Testis (tissue), 3 donors: Measurements from ENCODE around the gene TXNRD1. TPM values are rescaled to one million over a fixed set of nuclear protein-coding genes. Genes with fewer than 3 reads are reported as not detected.

ENCODE experiments used
- DNase-seq: peaks from one replicate; pipeline ENCODE4 v3.0.0-alpha.2; 2019
- H3K27ac ChIP-seq, 2 donors: fragments of 200-600 bp; sonication (generic); one replicate each; pipeline ENCODE4 v1.5.1; 2019
- H3K27me3 ChIP-seq: fragments of 200-600 bp; sonication (generic); one replicate; pipeline ENCODE4 v1.5.1; 2019
- H3K36me3 ChIP-seq: fragments of 200-600 bp; sonication (generic); one replicate; pipeline ENCODE4 v1.5.1; 2017; ENCODE audit warnings: low read depth; ENCODE audit errors: missing control alignments
- H3K4me1 ChIP-seq: fragments of 200-600 bp; sonication (generic); one replicate; pipeline ENCODE4 v1.5.1; 2019
- H3K4me3 ChIP-seq, 2 donors: fragments of 200-600 bp; sonication (generic); one replicate each; pipeline ENCODE4 v1.5.1; 2017 to 2019
- H3K9me3 ChIP-seq: fragments of 200-600 bp; sonication (generic); one replicate; pipeline ENCODE4 v1.5.1; 2017
- POLR2A ChIP-seq: fragments of 450-650 bp; IDR thresholded peaks from one replicate; pipeline ENCODE4 v1.6.1; 2017; ENCODE audit warnings: antibody characterized with exemption, mild to moderate bottlenecking, moderate library complexity
- WGBS, 2 donors: methylation state at CpG; one replicate each; pipeline ENCODE4 v1.1.5; 2018; 5-methylcytosine and 5-hydroxymethylcytosine counted together
- intact Hi-C: fragments of 100-400 bp; cut with DNase I; formaldehyde crosslinking; loops from one replicate; pipeline ENCODE4 v1.15.1; 2023; ENCODE audit warnings: low total_unique reads
- polyA plus RNA-seq: library from polyadenylated mRNA; stranded (reverse); fragments of 350-450 nt; fragmentation: Illumina TruSeq; extraction: RNeasy Lipid Tissue Mini Kit (QIAGEN cat#74804); gene quantifications from one replicate; pipeline ENCODE4 v1.2.3, GENCODE V29; 2014; ENCODE audit warnings: low read depth, low replicate concordance; ENCODE audit not compliant: insufficient read depth
- total RNA-seq, 2 donors: library from RNA; depleted of rRNA; stranded (reverse); fragments of >200 nt; gene quantifications; one replicate each; pipeline ENCODE4 v1.2.3, GENCODE V29; 2016
- TF ChIP-seq, protein P1 (sequence below), 3 experiments: fragments of 450-650 bp in 2 of 3; fragments of 200-600 bp in 1 of 3; sonication (generic) in 1 of 3; IDR thresholded peaks; one replicate each; pipeline ENCODE4 v1.5.1; 2016 to 2019; ENCODE audit warnings: antibody characterized with exemption in 3 of 3, mild to moderate bottlenecking in 2 of 3, moderate library complexity in 1 of 3

The TXNRD1 gene
- total and polyA plus RNA-seq, 3 donors from 2014 or later = 67.8 to 110 (median 96.2) TPM

DNA sequence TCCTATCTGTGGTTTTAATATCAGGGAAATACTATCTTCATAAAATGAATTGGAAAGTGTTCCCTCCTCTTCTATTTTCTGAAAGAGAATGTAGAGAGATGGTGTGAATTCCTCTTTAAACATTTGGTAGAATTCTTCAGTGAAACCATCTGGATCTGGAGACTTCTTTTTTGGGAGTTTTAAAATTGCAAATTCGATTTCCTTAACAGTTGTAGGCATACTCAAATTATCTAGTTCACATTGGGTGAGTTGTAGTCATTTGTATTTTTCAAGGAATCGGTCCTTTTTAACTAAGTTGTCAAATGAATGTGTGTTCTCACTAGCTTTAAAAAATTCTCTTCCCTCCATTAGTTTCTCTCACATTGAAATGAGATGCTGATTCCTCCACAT, 165.8 kb downstream of the TXNRD1 start:
- TF ChIP-seq, protein P1, sequence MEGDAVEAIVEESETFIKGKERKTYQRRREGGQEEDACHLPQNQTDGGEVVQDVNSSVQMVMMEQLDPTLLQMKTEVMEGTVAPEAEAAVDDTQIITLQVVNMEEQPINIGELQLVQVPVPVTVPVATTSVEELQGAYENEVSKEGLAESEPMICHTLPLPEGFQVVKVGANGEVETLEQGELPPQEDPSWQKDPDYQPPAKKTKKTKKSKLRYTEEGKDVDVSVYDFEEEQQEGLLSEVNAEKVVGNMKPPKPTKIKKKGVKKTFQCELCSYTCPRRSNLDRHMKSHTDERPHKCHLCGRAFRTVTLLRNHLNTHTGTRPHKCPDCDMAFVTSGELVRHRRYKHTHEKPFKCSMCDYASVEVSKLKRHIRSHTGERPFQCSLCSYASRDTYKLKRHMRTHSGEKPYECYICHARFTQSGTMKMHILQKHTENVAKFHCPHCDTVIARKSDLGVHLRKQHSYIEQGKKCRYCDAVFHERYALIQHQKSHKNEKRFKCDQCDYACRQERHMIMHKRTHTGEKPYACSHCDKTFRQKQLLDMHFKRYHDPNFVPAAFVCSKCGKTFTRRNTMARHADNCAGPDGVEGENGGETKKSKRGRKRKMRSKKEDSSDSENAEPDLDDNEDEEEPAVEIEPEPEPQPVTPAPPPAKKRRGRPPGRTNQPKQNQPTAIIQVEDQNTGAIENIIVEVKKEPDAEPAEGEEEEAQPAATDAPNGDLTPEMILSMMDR (IDR thresholded peaks at IDR 0.05) = no peak
- TF ChIP-seq POLR2A = no peak
- Histone ChIP-seq H3K27me3 (no peaks in the 10 kb centered on the region), H3K27ac (no peak overlapping the region), H3K9me3 (no peaks in the 10 kb centered on the region), H3K36me3 (no peaks in the 10 kb centered on the region), H3K4me3 (no peak overlapping the region), H3K4me1 (peaks cover 6% of the 10 kb centered on the region)
- intact Hi-C loops = loop anchor here (5.0 kb wide), 1 partner anchor 496 kb away; no protein-coding TSS in a partner anchor
- DNase-seq = no peak
- 40 to 53% methylated on average over 2 of the region's 2 CpGs for WGBS, 2 donors

DNA sequence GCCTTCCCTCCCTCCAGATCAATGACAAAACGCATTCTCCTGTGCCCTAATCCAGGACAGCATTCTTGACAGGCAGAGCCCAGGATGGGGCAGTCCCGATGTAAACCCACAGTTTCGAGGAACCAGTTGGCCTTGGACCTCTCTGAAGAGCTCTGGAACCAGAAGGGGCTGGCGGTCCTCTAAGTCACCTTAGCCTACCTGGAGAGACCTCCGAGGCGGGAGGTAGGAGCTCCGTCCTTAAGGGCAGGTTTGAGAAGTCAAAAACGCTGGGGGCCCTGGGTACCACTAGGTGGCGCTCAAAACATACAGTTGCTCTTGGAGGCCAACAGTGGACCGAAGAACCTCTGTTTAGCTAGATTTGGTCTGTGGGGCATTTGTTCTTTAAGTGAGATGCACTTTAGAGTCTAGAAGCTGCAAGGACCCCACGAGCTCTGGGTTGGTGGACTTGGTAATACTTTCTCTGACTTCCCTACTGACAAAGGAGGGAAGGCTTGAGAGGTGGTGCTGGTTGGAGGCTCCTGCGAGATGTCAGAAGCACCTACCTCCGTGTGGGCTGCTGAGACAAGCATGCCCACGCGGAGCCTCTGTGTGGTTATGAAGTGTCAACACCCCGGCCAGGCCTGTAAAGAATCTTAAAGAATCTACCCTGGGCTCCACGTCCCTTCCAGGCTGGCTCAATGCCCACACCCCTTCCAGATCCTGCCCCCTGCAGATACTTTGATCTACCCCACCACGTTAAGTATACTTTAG, 166.3 kb downstream of the TXNRD1 start:
- TF ChIP-seq, protein P1 (IDR thresholded peaks at IDR 0.05) = peak; percentile 89 to 98 (median 93)
- no peak for TF ChIP-seq POLR2A
- no peaks in the 10 kb centered on the region for H3K36me3 ChIP-seq
- no peaks in the 10 kb centered on the region for H3K27me3 ChIP-seq
- intact Hi-C loops = loop anchor here (5.0 kb wide), 1 partner anchor 495 kb away; no protein-coding TSS in a partner anchor
- H3K4me3 ChIP-seq = no peak overlapping the region
- H3K27ac ChIP-seq = no peak overlapping the region
- no peaks in the 10 kb centered on the region for H3K9me3 ChIP-seq
- DNase-seq = peak; percentile 92
- 27 to 38% methylated on average over 14 to 18 of the region's 18 CpGs for WGBS, 2 donors
- H3K4me1 ChIP-seq = peaks cover 6% of the 10 kb centered on the region

DNA sequence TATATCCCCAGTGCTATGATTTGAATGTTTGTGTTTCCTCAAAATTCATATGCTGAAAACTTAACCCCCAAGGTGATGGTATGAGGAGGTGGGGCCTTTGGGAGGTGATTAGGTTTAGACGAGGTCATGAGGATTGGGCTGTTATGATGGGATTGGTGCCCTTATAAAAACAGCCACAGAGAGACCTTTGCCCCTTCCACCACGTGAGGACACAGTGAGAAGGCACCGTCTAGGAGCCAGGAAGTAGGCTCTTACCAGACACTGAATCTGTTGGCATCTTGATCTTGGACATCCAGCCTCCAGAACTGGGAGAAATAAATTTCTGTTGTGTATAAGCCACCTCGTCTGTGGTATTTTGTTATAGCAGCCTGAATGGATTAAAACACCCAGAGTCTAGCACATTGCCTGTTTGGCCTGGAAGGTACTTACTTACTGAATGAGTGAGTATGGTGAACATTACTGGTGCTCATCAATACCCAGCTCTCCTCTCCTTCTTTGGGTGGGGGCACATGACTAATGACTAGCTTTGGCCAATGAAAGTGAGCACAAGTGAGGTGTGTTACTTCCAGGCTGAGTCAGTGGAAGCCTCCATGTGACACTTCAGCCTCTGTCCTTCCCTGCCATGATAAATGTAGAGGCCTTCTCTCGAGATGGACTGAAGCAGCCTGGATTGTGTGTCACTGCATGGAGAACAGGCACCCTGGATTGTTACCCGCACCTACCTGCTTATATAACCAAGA, 168.7 kb downstream of the TXNRD1 start:
- no peaks in the 10 kb centered on the region for H3K36me3 ChIP-seq
- intact Hi-C loops = loop anchor here (5.0 kb wide), 1 partner anchor 493 kb away; no protein-coding TSS in a partner anchor
- no peak for TF ChIP-seq POLR2A
- TF ChIP-seq, protein P1 (IDR thresholded peaks at IDR 0.05) = no peak
- no peak overlapping the region for H3K27ac ChIP-seq
- H3K27me3 ChIP-seq = no peaks in the 10 kb centered on the region
- WGBS, 2 donors = 82 to 86% methylated on average over 6 of the region's 6 CpGs
- H3K9me3 ChIP-seq = no peaks in the 10 kb centered on the region
- DNase-seq = no peak
- H3K4me1 ChIP-seq = peaks cover 6% of the 10 kb centered on the region
- H3K4me3 ChIP-seq = no peak overlapping the region

DNA sequence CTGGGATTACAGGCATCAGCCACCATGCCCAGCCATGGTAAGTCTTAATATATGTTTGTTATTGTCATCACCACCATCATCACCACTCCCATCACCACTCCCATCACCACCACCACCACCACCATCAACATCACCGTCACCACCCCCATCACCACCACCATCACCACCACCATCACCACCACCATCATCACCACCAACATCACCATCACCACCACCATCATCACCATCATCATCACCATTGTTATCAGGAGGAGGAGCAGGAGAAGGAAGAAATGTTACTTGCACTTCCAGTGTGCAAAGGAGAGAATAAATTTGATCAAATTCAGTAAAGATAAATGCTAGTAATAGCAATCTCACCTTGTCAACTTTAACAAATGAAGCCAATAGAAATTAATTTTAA, 169.9 kb downstream of the TXNRD1 start:
- TF ChIP-seq, protein P1 (IDR thresholded peaks at IDR 0.05) = no peak
- no peak for TF ChIP-seq POLR2A
- H3K27ac ChIP-seq = no peak overlapping the region
- peaks cover 6% of the 10 kb centered on the region for H3K4me1 ChIP-seq
- WGBS, 2 donors = 33 to 63% methylated on average over 1 of the region's 1 CpG
- no peaks in the 10 kb centered on the region for H3K27me3 ChIP-seq
- intact Hi-C loops = no loop called here
- H3K36me3 ChIP-seq = no peaks in the 10 kb centered on the region
- DNase-seq = no peak
- no peaks in the 10 kb centered on the region for H3K9me3 ChIP-seq
- H3K4me3 ChIP-seq = no peak overlapping the region
